GM19438 (cell line): ENCODE data around the gene OOSP3.
"Not testable (repeated sequence)": the region's sequence is repeated elsewhere in the genome, so short reads cannot be mapped to it uniquely, and the experiment has no call there.

Experiments
- ATAC-seq: cut with Tn5 transposase; IDR thresholded peaks from one replicate; pipeline ENCODE4 v1.9.1; 2021; ENCODE audit warnings: low read depth; ENCODE audit not compliant: unreplicated experiment

The OOSP3 gene

GRCh38 chr11:59878575-59878974 is at the start of gene OOSP3:
Gene OOSP3 (plus strand): TSS chr11:59878782. CDS start chr11:59878809, 27 bp downstream.
- no peak for ATAC-seq

DNA sequence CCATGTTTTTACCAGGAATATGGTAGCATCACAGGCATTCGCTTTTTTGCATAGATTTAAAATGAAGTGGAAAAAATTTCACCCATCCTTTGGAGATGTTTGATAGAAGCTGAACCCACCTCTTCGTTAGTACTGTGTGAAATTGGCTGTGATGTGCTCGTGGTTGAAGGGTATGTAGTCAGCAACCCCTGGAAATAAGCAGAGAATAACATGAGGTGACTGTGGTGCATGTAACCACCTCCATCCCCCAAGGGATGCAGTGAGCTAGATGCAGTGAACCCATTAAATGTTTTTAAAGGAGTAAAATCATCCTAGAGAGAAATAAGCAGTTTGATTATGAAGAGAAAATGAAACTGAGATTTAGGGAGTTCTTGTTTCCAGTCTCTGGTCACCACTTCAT is 49.2 kb upstream of the OOSP3 start:
- no peak for ATAC-seq

DNA sequence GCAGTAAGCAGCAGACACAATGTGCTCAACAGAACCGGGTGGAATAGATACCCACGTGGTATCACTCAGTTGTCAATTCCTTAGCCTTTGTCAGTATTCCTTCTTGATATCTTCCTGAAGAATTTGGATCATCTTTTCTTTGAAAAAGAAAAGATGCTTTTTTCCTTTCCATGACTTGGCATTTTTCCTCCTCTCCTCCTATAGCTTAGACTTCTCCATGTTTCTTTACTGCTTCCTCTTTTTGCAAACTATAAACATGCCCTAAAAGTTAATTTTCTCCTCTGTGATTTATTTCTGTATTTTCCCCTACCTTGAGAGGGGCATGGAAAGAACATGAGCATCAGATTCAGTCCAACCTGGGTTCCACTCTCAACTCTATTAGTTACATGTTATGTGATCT is 45.0 kb upstream of the OOSP3 start:
- ATAC-seq: no peak

DNA sequence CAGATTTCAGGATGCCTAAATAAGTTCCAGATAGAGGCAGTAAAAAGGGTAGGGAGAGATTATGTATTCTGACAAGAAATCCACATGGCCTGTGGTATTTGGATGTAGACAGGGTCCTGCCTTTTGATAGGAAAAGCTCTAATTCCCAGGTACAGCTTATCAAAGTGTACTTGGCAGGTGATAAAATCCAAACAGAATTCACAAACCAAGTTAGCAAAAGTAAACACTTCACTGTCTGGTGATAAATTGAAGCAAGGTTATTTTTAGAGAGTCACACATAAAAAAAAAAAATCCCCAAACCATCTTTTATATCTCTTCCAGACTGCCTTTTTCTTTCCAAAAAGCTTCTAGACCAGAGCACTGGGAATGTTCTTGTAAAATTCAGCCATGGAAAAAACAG is 39.0 kb upstream of the OOSP3 start:
- ATAC-seq: no peak

DNA sequence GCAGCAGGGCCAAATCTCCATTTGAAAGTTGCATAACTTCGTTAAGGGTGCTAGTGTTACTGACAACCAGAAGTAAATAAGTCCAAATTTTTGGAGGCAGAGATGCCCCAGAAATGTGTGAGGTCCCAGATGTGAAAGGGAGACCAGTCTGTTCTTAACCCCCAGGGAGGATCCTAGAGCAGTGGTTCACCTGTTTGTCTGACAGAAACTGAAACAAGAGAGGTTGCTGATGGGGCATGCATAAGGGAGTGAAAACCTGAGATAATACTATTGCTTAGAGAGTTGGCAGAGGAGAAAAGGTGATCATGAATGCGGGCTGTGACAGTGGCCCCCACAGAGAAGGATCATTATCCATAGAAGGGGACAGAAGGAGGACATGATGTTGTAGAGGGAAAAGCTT is 37.1 kb upstream of the OOSP3 start:
- ATAC-seq: peak; percentile 75

- no peak for ATAC-seq
Measured at GRCh38 chr11:59842316-59842715, 36.3 kb upstream of the OOSP3 start.

GRCh38 chr11:59845399-59845798 is 33.2 kb upstream of the OOSP3 start, which contains the start of gene CBLIF:
Gene CBLIF (minus strand): TSS chr11:59845499. CDS start chr11:59845453, 46 bp downstream.
- no peak for ATAC-seq

- ATAC-seq: no peak
Measured at GRCh38 chr11:59846556-59846955, 32.0 kb upstream of the OOSP3 start.

DNA sequence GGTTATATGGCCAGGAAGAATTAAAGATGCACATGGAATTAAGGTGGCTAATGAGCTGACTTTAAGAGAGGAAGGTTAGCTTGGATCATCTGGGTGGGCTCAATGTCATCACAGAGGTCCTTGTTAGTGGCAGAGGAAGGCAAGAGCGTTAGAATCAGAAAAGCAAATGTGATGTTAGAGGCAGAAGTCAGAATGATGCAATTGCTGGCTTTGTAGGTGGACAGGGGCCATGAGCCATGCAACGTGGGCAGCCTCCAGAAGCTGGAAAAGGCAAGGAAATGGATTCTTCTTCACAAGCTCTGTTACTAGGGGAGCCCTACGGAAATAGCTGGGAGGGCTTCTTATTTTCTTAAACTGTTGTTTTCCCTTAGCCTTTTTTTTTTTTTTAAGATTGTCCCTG is 31.0 kb upstream of the OOSP3 start:
- ATAC-seq: no peak

GRCh38 chr11:59848439-59848838 is 30.1 kb upstream of the OOSP3 start:
- ATAC-seq: not testable (repeated sequence)

GRCh38 chr11:59849129-59849528 is 29.5 kb upstream of the OOSP3 start:
- ATAC-seq: no peak

GRCh38 chr11:59849551-59849950 is 29.0 kb upstream of the OOSP3 start:
- ATAC-seq: not testable (repeated sequence)

DNA sequence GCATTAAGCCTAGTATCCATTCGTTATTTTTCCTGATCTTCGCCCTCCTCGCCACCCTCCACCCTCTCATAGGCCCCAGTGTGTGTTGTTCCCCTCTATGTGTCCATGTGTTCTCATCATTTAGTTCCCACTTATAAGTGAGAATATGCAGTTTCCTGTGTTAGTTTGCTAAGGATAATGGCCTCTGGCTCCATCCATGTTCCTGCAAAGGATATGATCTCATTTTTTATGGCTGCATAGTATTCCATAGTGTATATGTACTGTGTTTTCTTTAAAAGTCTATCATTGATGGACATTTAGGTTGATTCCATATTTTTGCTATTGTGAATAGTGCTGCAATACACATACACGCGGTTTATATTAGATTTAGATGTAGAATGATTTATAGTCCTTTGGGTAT is 27.2 kb upstream of the OOSP3 start:
- not testable (repeated sequence) for ATAC-seq

DNA sequence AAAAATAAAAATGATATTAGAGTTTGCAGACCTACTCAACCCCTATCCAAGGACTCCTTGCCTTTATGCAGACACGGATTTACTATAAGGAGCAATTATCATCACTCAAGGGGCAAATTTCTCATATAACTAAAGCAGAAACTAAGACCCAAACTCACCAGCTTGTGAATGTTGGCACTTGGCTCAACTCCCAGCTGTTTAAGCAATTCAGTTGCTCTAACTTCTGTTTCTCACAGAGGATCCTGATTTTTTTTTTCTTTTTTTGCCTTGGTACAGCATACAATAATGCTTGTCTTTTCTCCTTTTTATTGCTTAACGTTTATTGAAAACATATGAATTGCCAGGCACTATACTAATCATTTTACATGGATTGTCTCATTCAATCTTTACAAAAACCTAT is 23.7 kb upstream of the OOSP3 start:
- no peak for ATAC-seq

GRCh38 chr11:59857439-59858434 is 20.8 kb upstream of the OOSP3 start:
- ATAC-seq: no peak

DNA sequence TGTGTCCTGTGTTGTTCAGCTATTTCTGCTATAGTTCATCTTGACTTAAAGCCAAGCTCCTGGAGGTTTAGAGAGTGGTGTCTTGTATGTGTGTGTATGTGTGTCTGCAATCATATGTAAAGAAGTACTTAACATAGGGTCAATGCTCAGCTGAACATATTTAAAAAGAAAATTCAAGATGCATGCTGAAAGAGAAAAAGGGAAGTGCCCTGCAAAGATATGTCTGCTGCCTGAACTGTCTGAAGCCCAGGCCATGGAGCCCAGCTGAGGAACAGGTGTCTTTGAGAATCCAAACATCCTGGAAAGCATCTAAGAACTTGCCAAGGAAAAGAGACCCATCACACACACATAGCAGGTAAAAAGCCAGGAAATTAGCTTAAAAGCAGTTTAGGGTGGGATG is 18.9 kb upstream of the OOSP3 start:
- ATAC-seq: no peak

DNA sequence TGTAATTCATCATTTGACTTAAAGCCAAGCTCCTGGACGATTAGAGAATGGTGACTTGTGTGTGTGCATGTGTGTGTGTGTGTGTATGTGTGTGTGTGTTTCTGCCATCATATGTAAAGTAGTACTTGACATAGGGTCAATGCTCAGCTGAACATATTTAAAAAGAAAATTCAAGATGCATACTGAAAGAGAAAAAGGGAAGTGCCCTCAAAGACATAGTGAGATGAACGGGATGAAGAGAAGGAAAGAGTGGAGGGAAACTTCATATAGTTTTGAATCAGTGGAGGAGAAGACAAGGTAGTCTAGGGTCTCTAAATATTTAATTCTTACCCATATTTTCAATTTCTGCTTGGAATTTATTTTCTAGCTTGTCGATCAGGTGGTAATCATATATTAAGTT is 16.3 kb upstream of the OOSP3 start:
- no peak for ATAC-seq

DNA sequence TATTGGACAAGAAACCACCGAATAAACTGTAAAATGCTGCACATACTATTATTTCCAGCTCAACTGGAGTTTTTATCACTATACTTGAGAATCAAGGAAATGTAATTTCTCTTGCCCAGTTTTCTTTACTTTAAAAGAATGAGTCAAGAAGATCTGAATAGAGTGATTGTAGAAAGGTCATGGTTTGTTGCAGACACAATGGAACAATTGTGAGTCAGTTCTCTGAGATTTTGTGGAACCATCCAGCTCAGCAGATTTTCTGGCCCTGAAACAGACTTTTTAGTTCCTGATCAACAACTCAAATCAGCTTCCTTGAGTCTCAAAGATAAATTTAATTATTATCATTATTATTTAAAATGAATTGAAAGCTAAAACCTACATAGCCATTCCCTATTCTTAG is 13.6 kb upstream of the OOSP3 start:
- ATAC-seq: no peak

GRCh38 chr11:59866397-59866796 is 12.2 kb upstream of the OOSP3 start, which contains the start of gene TCN1:
Gene TCN1 (minus strand): TSS chr11:59866487. CDS start chr11:59866470, 17 bp downstream.
- no peak for ATAC-seq

DNA sequence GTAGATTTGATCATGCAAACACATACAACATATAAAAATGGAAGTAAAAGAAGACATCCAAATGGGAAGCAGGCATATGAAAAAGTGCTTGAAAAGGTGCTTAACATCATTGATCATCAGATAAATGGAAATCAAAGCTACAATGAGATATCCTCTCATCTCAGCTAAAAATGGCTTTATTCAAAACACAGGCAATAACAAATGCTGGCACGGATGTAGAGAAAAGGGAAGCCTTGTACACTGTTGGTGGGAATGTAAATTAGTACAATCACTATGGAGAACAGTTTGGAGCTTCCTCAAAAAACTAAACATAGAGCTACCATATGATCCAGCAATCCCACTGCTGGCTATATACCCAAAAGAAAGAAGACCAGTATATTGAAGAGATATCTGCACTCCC is 11.7 kb upstream of the OOSP3 start:
- ATAC-seq: no peak

GRCh38 chr11:59867946-59868345 is 10.6 kb upstream of the OOSP3 start:
- ATAC-seq: no peak

GRCh38 chr11:59872076-59872475 is 6.5 kb upstream of the OOSP3 start:
- no peak for ATAC-seq
